GM19328 (cell line): Measurements from ENCODE around the gene RAP1A.
"Not testable (repeated sequence)": the region's sequence is repeated elsewhere in the genome, so short reads cannot be mapped to it uniquely, and the experiment has no call there.

ENCODE experiments used
- ATAC-seq: cut with Tn5 transposase; IDR thresholded peaks from one replicate; pipeline ENCODE4 v1.9.1; 2021; ENCODE audit warnings: mild to moderate bottlenecking, moderate library complexity; ENCODE audit not compliant: unreplicated experiment

The RAP1A gene

GRCh38 chr1:111660204-111661150 is 40.9 kb downstream of the RAP1A start:
- no peak for ATAC-seq

DNA sequence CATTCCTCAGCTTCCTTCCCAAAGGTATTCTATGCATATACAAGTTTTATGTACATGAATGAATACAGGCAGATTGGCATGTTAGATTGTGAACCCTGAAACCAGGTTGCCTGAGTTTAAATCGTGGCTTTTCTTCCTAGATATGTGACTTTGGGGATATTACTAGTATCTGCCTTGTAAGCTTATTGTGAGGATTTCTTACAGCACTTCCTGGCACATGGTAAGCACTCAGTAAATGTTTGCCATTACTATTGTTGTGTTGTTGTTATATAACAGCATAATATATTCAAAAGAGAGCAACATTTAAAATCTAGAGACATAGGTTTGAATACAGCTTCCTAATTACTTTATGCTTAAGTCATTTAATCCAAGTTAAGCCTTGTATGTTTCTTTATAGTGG is 45.1 kb downstream of the RAP1A start:
- ATAC-seq, result no peak

GRCh38 chr1:111665497-111665896 is 45.9 kb downstream of the RAP1A start:
- ATAC-seq, result no peak

DNA sequence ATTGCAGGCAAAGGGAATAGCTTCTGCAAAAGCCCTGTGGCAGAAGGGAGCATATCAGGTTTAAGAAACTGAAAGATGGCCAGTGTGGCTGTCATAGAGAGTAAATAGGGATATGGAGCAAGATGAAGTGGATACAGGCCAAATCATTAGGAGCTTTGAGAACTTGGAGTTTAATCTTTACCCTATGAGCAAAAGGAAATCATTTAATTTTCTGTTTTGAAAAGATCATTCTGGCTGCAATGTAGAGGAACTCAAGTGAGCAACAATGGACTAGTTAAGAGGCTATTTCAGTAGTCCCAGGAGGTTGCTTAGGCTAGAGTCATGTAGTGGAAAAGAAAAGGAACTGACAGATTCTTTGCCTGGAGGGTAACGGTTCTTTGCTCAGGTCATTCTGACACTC is 47.2 kb downstream of the RAP1A start:
- no peak for ATAC-seq

GRCh38 chr1:111669268-111669667 is 49.7 kb downstream of the RAP1A start:
- no peak for ATAC-seq

GRCh38 chr1:111671852-111672251 is 52.3 kb downstream of the RAP1A start:
- ATAC-seq, result no peak

GRCh38 chr1:111672331-111672730 is 52.7 kb downstream of the RAP1A start:
- ATAC-seq, result no peak

DNA sequence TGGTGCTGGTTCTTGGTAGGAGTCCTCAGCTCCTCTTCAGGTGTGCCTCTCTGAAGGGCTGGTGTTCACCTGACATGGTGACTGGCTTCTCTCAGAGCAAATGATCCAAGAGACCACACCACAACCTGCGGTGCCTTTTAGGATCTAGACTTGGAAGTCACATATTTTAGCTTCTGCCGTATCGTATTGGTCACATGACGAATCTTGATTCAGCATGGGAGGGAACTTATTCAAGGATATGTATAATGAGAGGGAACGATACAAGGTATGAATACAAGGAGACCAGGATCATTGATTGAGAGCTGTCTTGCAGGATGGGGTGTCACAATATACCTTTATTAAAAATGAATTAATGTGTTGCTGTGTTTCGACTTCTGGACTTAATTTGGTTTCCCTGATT is 58.0 kb downstream of the RAP1A start:
- ATAC-seq, result no peak

DNA sequence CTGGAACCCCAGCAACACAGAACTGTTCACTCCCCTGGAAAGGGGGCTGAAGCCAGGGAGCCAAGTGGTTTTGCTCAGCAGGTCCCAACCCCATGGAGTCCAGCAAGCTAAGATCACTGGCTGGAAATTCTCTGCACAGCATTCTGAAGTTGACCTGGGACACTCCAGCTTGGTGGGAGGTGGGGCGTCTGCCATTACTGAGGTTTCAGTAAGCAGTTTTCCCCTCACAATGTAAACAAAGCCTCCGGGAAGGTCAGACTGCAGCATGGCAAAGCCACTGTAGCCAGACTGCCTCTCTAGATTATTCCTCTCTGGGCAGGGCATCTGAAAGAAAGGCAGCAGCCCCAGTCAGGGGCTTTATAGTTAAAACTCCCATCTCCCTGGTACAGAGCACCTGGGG is 60.0 kb downstream of the RAP1A start:
- ATAC-seq, result no peak

DNA sequence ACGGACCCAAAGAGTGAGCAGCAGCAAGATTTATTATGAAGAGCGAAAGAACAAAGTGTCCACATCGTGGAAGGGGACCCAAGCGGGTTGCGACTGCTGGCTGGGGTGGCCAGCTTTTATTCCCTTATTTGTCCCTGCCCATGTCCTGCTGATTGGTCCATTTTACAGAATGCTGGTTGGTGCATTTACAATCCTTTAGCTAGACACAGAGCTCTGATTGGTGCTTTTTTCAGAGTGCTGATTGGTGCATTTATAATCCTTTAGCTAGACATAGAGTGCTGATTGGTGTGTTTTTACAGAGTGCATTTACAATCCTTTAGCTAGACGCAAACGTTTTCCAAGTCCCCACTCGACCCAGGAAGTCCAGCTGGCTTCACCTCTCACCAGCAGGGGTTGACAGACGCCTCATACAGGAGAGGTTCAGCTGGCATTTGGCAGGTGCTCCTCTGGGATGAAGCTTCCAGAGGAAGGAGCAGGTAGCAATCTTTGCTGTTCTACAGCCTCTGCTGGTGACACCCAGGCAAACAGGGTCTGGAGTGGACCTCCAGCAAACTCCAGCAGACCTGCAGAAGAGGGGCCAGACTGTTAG is 60.7 kb downstream of the RAP1A start:
- ATAC-seq, result not testable (repeated sequence)

DNA sequence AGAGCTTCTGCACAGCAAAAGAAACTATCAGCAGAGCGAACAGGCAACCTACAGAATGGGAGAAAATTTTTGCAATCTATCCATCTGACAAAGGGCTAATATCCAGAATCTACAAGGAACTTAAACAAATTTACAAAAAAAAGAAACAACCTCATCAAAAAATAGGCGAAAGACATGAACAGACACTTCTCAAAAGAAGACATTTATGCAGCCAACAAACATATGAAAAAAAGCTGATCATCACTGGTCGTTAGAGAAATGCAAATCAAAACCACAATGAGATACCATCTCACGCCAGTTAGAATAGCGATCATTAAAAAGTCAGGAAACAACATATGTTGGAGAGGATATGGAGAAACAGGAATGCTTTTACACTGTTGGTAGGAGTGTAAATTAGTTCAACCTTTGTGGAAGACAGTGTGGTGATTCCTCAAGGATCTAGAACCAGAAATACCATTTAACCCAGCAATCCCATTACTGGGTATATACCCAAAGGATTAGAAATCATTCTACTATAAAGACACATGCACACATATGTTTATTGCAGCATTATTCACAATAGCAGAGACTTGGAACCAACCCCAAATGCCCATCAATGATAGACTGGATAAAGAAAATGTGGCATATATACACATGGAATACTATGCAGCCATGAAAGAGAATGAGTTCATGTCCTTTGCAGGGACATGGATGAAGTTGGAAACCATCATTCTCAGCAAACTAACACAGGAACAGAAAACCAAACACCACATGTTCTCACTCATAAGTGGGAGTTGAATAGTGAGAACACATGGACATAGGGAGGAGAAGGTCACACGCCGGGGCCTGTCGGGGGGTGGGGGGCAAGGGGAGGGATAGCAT is 65.9 kb downstream of the RAP1A start:
- not testable (repeated sequence) for ATAC-seq

DNA sequence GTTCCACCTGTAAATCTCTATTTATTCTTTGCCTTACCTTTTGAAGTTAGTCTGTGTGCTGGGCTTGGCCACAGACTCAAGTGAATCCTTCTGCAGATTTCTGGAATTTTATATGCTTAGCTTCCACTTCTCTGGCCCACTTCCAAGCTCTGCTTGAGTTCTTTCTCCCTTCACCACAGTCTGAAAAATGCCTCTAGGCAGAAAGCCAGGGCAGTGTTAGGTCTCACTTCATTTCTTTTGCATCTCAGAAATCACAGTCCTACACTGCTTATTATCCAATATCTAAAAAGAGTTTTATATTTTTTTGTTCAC is 70.7 kb downstream of the RAP1A start:
- ATAC-seq, result no peak

DNA sequence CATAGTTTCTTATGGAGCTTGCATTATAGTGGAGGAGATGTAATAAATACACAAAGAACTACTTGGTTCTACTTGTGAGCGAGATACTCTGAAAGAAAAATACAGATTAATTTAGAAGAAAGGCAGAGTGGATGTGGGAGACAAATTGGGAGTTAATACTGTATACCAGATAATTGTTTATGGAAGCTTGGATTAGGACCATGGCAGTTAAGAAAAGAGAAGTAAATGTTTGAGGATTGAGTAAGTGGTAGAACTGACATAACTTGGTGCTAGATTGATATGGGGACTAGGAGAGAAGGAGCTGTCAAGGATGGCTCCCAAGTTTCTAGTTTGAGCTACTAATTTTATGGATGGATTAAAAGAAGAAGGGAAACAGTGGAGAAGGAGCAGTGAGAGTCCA is 72.3 kb downstream of the RAP1A start:
- ATAC-seq, result no peak

DNA sequence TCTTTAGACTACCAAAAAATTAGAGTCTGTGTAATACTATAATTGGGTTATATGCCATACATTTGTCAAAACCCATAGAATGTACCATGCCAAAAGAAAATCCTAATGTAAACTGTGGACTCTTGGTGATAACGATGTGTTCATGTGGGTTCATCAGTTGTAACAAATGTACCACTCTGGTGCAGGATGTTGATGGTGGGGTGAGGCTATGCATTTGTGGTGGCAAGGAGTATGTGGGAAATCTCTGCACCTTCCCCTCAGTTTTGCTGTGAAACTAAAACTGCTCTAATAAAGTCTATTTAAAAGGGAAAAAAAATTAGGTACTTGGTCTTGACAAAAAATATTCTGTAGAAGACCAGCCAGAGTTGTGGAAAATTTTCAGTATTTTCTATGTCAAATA is 76.2 kb downstream of the RAP1A start:
- ATAC-seq, result no peak

- ATAC-seq, result no peak
These were observed 76.7 kb downstream of the RAP1A start for GRCh38 chr1:111696330-111696729.

DNA sequence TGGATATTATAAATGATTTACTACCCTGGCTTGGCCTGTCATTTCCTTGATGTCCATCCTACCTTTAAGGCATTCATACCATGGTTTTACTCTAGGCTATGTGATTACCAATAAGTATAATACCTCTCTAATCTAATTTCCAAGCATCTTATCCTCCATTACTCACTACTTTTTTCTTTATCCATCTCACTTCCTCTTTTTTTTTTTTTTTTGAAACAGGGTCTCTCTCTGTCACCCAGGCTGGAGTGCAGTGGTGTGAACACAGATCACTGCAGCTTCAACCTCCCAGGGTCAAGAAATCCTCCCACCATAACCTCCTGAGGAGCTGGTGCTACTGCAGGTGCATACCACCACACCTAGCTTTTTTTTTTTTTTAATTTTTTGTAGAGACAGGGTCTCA is 79.7 kb downstream of the RAP1A start:
- no peak for ATAC-seq

DNA sequence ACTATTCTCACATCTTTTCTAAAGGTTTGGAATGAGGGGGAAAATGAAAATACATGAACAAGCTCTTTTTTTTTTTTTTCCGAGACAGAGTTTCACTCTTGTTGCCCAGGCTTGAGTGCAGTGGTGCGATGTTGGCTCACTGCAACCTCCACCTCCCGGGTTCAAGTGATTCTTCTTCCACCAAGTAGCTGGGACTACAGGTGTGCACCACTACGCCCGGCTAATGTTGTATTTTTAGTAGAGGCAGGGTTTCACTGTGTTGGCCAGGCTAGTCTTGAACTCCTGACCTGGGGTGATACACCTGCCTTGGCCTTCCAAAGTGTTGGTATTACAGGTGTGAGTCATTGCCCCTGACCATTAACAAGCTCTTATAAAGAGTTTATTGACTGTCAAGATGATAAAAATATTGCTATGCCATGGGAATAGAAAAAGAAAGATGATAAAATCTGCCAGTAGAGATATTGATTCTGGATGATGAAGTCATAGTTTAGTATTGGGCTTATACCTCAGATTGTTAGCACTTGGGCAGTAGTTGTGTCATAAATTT is 83.0 kb downstream of the RAP1A start:
- ATAC-seq, result no peak

- ATAC-seq, result no peak
These were observed 84.7 kb downstream of the RAP1A start for GRCh38 chr1:111704240-111704639.

- ATAC-seq, result no peak
These were observed 85.2 kb downstream of the RAP1A start for GRCh38 chr1:111704776-111705175.

- ATAC-seq, result no peak
These were observed 86.3 kb downstream of the RAP1A start for GRCh38 chr1:111705841-111706240.

DNA sequence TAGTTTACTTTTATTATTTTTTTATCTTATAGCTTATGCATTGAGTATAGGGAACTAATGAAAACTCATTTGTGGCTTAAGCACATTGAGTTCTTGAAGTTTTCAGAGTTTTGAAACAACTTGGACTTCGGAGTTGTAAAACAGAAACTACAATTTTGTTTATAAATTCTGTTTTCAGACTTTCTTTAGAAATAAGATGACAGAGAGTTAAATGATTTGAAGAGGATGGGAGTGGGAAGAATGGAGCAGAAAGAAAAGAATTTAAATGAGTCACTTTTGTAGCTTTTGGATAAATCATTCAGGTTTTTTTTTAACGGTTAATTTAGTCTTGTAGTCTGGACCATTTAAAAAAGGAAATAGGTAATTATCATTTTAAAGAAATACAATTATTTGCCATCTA is 87.3 kb downstream of the RAP1A start:
- ATAC-seq, result no peak
